ENCODE results near the gene NSRP1. TPM values are rescaled to one million over a fixed set of nuclear protein-coding genes. Genes with fewer than 3 reads are reported as not detected.
A peak's percentile ranks its signal among the peaks of the same experiment; 100 is the strongest.
"Not testable (repeated sequence)": the region's sequence is repeated elsewhere in the genome, so short reads cannot be mapped to it uniquely, and the experiment has no call there.

NSRP1 gene
- total RNA-seq, 1 donor from 2014 or later = 8.1 TPM

- DNase-seq (ENCODE audit: low read depth in 2 of 2) = no peak
Measured at GRCh38 chr17:30222251-30222650, 105.6 kb downstream of the NSRP1 start.

- no peak for DNase-seq (ENCODE audit: low read depth in 2 of 2)
Measured at GRCh38 chr17:30222721-30223175, 106.1 kb downstream of the NSRP1 start.

DNA sequence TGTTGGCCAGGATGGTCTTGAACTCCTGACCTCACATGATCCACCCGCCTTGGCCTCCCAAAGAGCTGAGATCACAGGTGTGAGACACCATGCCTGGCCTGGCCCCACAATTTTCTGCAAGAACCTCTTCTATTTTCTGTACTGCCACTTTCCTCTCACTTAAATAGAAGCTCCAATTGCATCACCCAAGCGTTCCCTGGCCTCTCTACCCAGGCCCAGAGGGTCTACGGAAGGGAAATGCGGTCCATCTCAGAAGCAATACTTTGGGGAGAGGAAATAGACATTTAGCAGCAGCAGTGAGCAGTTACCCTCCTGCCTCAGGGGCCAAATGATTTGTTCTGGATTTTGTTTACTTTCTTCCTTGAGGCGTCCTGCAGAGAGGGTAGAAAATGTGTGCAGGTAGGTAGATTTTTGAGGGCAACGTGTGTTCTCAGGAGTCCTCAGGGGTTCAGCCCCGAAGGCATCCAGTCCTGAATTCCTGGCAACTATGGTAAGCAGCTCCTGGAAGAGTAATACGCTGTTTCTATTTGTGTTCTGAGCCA, 107.9 kb downstream of the NSRP1 start:
- no peak for DNase-seq (ENCODE audit: low read depth in 2 of 2)

DNA sequence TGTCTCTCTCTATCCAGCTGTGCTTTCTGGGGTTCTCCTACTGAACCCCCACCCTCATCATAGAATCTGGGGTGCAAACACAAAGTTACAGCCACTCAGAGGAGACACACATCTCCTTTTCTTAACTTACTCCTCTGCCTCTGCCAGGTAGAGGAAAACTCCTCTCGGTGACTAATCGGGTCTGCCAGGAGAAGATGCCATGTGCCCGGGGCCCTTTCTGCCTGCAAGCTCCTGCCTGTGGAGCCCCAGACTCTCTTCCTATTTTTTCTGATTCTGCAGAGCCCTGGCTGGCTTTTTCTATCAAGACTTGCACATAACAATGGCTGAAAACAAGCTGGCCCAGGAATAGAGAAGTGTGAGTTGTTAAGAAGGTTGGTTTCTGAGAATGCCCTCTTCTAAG, 108.5 kb downstream of the NSRP1 start:
- no peak for DNase-seq (ENCODE audit: low read depth in 2 of 2)

- no peak for DNase-seq (ENCODE audit: low read depth in 2 of 2)
Measured at GRCh38 chr17:30225919-30226553, 109.4 kb downstream of the NSRP1 start.

GRCh38 chr17:30226878-30227277, 110.3 kb downstream of the NSRP1 start:
- no peak for DNase-seq (ENCODE audit: low read depth in 2 of 2)

DNA sequence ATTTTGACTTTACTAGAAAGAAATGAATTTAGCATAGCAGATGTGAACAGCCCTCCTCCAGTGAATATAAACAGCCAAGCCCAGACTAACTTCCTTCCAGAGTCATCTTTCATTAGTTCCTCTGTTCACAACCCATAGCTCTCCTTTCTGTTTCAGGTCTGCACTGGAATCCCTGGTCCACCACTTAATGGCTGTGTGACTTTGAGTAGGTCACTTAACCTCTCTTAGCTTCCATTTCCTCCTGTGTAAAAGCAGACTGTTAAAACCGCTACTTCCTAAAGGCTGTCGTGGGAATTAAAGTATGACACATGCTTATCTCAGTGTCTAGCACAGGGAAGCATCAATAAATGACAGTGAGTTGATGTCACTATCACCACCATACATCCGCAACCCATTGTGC, 111.4 kb downstream of the NSRP1 start:
- DNase-seq (ENCODE audit: low read depth in 2 of 2) = no peak

DNA sequence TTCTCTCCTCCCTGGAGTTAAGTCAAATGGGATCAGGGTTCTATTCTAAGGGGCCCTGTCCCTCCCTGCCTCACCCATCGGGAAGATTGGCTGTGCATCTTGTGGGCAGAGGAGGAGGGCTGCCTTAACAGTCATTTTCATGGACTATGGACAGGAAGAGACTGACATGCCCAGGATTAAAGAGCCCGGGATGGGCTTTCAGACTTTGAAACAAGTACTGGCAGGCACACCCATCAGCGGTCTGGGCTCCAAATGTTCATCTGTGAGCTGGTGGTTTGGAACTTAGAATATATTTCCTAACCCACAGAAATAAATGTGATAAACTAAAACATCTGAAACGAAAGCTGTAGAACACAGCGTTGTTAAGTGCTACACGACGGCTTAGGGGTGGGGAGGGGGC, 112.4 kb downstream of the NSRP1 start:
- no peak for DNase-seq (ENCODE audit: low read depth in 2 of 2)

GRCh38 chr17:30230009-30230408, 113.4 kb downstream of the NSRP1 start:
- not testable (repeated sequence) for DNase-seq (ENCODE audit: low read depth in 2 of 2)

- no peak for DNase-seq (ENCODE audit: low read depth in 2 of 2)
Measured at GRCh38 chr17:30230596-30231125, 114.0 kb downstream of the NSRP1 start.

- DNase-seq (ENCODE audit: low read depth in 2 of 2) = no peak
Measured at GRCh38 chr17:30232015-30232823, 115.6 kb downstream of the NSRP1 start.

DNA sequence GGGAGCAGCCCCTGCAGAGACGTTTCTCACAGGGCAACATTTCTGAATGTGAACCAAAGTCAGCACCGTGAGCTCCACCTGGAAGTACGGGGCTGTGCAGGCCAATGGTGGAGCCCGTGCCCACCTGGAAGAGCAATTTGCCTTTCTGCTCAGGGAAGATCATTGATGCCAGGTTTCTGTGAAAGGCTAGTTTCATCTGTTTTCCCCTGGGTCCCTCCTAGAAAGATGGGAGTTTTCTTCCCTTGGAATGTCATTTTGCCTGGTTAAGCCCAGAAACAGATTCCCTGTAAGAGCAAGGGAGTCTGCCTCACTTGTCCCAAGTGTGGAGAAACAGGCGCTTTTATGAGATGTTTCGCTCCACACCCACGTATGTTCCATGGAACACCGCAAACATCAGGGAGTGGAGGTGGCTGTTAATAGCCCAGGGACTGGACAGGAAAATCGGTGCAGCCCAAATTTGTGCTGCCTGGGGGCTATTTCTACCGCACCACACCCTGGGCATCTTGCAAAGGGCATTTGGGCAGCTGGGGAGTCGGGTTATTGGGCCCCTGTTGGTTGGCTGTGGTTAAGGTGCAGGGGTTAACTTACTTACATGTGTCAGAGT, 116.3 kb downstream of the NSRP1 start:
- DNase-seq (ENCODE audit: low read depth in 2 of 2) = no peak

DNA sequence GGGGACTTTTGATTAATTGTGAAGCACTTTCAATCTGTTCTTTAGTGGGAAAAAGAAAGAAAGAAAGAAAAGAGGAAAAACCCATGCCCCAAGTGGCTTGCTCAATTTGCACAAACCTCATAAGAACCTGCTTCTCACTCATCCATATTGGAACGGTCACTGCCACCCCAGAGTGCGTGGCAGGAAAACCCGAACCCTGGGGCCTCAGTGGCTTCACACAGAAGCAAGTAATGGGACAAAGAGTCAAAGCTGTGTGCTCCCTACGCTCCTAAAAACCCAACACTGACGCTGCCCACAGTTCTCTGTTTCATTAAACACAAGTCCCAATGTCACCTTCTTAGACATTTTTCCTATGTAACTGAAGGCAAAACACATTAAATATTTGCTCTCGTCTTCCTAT, 117.7 kb downstream of the NSRP1 start:
- no peak for DNase-seq (ENCODE audit: low read depth in 2 of 2)

DNA sequence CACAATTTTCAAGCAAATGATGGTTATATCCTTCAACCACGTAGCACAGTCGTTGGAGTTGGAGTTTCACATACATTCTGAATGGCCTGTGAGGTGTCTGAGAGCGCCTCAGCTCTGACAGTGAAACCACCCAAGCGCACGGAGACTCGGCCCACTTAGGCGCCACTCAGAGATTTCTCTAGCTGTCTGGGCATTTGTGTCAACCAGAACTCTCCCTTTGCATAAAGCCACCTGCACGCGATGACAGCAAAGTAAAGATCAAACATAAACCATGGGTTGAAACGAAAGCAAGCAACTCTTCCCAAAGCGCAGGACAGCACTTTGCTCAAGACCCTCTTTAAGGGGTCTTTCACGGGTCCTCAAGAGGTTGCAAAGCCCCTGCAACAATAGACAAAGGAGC, 118.3 kb downstream of the NSRP1 start:
- DNase-seq (ENCODE audit: low read depth in 2 of 2) = no peak

- DNase-seq (ENCODE audit: low read depth in 2 of 2) = peak in 1 of 2 donors; percentile 7
Measured at GRCh38 chr17:30235386-30236296, 119.0 kb downstream of the NSRP1 start, which contains the start of gene SLC6A4. SLC6A4 (minus strand) TSS chr17:30235697; CDS start chr17:30221958, 13,739 bp downstream.

Other genes starting within 250 kb of the NSRP1 start
- 12.6 and 15.3 TPM in 2 replicates for gene SSH2, start 186.6 kb upstream of the NSRP1 start, total RNA-seq
- gene EFCAB5, start 175.2 kb upstream of the NSRP1 start, total RNA-seq = 0.13 and 0.25 TPM in 2 replicates
- gene SLC6A4, start 118.9 kb downstream of the NSRP1 start, total RNA-seq = 3.7 and 5.8 TPM in 2 replicates
- gene BLMH, start 175.1 kb downstream of the NSRP1 start, total RNA-seq = 43.6 and 46.3 TPM in 2 replicates
- gene TMIGD1, start 217.2 kb downstream of the NSRP1 start, total RNA-seq = not detected in 2 replicates